Measurements from ENCODE around the gene PDLIM3. TPM values are rescaled to one million over a fixed set of nuclear protein-coding genes. Genes with fewer than 3 reads are reported as not detected.
A peak's percentile ranks its signal among the peaks of the same experiment; 100 is the strongest.
"Not testable (repeated sequence)": the region's sequence is repeated elsewhere in the genome, so short reads cannot be mapped to it uniquely, and the experiment has no call there.

The PDLIM3 gene
- total RNA-seq, 1 donor from 2014 or later, result 123 TPM

DNA sequence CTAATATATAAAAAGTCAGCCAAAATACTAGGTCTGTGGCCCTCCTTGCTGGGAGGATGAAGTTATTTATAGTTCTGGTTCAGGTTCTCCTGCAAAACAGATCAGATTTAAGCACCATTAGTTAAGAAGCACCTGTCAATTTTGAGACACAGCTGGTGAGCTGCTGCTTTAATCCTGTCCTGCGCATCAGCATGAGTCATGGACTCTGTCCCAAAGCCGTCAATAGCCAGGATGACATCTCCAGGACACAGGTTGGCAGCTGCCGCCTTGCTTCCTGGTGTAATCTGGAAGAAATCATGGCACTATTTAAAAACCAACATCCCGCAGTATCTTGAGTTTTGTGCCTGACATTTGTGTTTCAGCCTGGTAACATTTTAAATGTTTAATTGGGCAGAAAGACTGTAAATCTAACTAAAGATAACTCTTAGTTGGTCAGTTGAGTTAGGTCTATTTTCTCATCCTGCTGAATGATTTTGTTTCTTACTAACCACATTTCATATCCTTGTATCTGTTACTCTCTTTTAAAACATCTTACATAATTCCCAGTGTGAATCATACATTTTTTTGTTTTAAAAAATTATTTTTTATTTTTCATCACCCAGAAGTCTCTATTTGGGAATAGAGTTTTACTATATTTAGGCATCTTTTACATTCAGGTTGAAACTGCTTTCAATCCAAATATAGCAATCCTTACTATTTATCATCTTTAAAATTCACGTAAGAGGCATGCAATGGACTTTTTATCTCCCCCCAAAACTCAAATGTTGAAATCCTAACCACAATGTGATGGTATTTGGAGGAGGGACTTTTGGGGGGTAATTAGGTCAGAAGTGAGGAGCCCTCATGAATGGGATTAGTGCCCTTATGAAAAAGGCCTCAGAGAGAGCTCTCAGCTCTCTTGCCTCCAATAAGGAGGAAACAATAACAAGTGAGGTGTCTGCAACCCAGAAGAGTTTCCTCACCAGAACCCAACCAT, 10.1 kb downstream of the PDLIM3 start:
- intact Hi-C loops (cut with micrococcal nuclease), result no loop called here
- DNase-seq (no peak), ATAC-seq (peak; percentile 47)

DNA sequence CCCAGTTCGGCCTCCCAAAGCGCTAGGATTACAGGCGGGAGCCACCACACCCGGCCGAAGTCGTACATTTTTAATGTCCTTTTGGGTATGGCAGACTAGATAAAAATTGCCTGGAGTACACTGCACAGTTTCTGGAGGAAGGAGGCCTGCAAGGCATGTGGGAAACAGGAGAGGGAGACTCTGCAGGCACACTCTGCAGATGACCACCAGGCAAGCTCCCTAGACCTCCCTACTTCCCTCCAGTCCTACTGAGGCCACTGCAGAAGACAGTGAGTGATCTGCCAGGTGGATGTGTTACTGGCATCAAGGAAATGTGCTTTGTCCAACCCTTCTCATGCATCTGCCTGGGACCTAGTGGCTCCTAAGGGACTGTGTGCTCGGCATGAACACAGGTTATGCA, 11.4 kb downstream of the PDLIM3 start:
- no peak for DNase-seq
- intact Hi-C loops (cut with micrococcal nuclease), result no loop called here
- ATAC-seq, result peak; percentile 39

DNA sequence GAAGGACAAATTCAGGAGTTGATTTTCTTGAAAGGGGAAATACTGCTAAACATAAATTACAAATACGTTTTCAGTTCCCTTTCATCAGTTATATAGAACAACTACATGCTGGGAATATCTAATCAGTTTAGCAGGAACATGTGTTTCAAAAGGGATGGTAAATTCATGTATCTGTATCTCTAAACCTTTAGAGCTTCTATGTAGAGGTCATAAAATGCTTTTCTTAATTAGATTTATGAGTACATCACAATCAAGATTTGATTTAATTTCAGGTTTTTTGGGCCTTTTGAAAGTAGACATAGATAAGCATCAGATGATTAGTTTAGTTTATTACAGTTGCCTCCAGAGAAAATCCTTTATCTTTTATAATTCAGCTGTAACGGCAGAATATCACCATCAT, 12.9 kb downstream of the PDLIM3 start:
- intact Hi-C loops (cut with micrococcal nuclease), result no loop called here
- ATAC-seq (no peak), DNase-seq (no peak)

GRCh38 chr4:185520119-185520518, 15.2 kb downstream of the PDLIM3 start:
- intact Hi-C loops (cut with micrococcal nuclease), result no loop called here
- DNase-seq (no peak), ATAC-seq (peak; percentile 72)

GRCh38 chr4:185518494-185518893, 16.8 kb downstream of the PDLIM3 start:
- DNase-seq (no peak), ATAC-seq (no peak)
- intact Hi-C loops (cut with micrococcal nuclease), result no loop called here

DNA sequence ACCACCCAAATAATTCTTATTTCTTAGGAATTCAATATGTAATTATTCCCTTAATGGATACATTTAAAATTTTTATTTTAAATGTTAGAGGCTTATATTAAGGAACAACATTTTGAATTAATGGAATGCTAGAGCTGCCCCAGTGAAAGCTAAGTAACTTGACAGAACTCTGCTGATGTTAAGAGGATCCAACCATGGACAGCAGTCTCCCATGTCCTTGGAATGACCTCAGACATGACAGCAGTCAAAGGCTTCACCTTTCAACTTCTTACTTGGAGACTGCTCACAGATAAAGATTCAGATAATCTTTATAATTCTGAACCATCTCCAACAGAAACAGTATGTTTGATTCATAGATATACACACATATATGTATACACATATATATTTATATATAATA, 17.2 kb downstream of the PDLIM3 start:
- DNase-seq (no peak), ATAC-seq (no peak)
- intact Hi-C loops (cut with micrococcal nuclease), result no loop called here

DNA sequence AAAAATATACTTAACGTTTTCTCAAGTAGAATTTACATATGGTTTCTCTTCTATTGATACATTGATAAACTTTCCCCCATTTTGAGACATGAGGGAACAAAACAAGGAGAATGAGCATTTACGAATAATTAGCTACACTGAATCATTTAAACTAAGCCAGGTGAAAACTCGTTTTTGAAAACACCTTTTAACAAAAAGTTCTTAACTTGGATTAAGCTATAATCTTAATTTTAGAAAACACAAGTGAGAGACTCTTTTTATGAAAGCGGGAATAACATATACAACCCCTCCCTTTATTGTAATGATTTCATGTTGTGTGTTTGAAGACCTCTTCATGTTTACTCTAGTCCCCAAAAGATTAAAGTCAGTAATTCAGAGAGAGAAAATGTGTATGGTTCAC, 20.1 kb downstream of the PDLIM3 start:
- ATAC-seq (no peak), DNase-seq (no peak)
- intact Hi-C loops (cut with micrococcal nuclease), result no loop called here

DNA sequence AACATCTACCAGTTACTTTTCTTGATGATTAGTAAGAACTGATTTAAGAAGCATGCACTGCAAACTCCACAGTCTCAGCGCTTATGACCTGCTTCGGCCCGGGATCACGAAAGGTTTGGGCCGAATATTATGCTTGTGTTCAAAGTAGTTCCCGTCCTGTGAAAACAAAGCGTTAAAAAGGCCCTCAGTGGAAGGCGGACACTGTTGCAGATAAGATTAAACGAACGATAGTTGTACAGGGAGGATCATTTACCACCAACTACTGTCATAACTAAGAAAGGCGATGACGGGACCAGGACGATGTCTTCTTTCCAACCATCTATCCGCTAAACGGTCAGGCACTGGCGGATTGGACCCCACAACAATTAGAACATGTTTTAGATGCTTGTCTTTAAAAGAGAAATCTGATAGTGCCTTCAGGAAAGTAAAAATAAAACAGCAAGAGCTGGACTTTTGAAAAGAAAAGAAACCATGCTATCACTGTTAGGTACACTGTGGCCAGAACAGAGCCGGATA, 21.1 kb downstream of the PDLIM3 start:
- intact Hi-C loops (cut with micrococcal nuclease), result no loop called here
- DNase-seq, result no peak
- peak; percentile 30 for ATAC-seq

DNA sequence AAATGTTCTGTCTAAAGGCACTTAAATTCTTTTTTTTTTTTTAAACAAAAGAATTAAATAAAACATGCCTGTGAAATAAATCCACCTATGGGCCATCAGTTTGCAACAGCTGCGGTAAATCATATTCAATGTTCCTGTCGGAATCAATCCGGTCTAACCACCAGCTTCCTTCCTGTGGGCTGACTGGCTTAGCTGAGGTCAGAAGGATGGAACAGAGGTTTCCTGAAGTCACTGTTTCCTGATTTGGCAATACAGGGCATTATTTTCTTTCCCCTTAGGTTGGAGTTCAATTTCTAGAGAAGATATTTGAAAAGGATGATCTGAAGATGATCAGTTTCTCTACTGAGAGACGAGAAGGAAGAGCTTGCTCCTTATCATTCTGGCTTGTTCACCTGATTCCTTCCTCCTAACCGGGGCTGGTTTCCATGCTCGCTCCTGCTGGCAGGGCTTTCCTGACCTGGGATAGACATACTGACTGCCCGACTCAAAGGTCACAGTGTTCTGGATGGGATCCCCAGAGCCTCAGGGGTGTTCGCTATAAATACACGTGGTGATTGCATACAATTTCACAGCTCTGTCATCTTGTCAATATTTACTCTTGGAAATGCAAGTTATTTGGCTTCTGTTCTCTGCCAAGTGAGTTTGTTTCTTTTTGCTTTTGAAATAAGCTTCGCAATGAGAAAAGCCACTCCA, 21.7 kb downstream of the PDLIM3 start:
- DNase-seq, result peak; percentile 58
- intact Hi-C loops (cut with micrococcal nuclease), result no loop called here
- ATAC-seq, result peak; percentile 91

GRCh38 chr4:185512516-185512915, 22.8 kb downstream of the PDLIM3 start:
- intact Hi-C loops (cut with micrococcal nuclease), result no loop called here
- no peak for DNase-seq
- no peak for ATAC-seq

- ATAC-seq; DNase-seq; intact Hi-C loops (cut with micrococcal nuclease): not testable (repeated sequence)
Observed at GRCh38 chr4:185511243-185511642, 24.1 kb downstream of the PDLIM3 start.

- ATAC-seq, result no peak
- no peak for DNase-seq
- intact Hi-C loops (cut with micrococcal nuclease), result no loop called here
Observed at GRCh38 chr4:185510806-185511205, 24.5 kb downstream of the PDLIM3 start.

GRCh38 chr4:185508181-185508580, 27.1 kb downstream of the PDLIM3 start:
- no peak for DNase-seq
- ATAC-seq, result no peak
- intact Hi-C loops (cut with micrococcal nuclease), result no loop called here

DNA sequence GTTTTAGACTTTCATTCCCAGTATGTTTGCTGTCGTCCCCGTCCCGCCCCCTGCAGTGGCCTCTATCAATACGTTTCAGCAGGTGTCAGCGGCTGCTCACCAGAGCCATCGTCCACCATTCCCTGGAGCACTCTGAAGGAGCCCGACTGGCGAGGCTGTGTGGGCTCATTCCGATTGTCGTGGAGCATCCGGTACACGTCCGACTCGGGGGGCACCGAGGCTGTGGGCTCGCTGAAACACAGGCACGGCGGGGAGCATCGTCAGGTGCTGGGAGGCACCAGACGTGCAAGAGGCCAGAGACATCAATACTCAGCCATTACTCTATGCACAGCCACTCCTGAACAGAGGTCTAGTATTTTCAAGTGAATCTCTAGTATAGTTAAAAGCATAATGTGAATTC, 28.9 kb downstream of the PDLIM3 start:
- intact Hi-C loops (cut with micrococcal nuclease), result no loop called here
- DNase-seq, result no peak
- no peak for ATAC-seq

- intact Hi-C loops (cut with micrococcal nuclease), result no loop called here
- ATAC-seq, result peak; percentile 93
- DNase-seq, result peak; percentile 89
Observed at GRCh38 chr4:185504098-185505047, 30.9 kb downstream of the PDLIM3 start.

GRCh38 chr4:185502386-185502785, 32.9 kb downstream of the PDLIM3 start:
- intact Hi-C loops (cut with micrococcal nuclease), result no loop called here
- DNase-seq (no peak), ATAC-seq (no peak)

- intact Hi-C loops (cut with micrococcal nuclease), result no loop called here
- no peak for DNase-seq
- no peak for ATAC-seq
Observed at GRCh38 chr4:185500576-185500975, 34.7 kb downstream of the PDLIM3 start.

- intact Hi-C loops (cut with micrococcal nuclease), result no loop called here
- no peak for ATAC-seq
- no peak for DNase-seq
Observed at GRCh38 chr4:185500035-185500434, 35.3 kb downstream of the PDLIM3 start.

GRCh38 chr4:185488650-185489049, 46.7 kb downstream of the PDLIM3 start:
- DNase-seq, result no peak
- ATAC-seq, result no peak
- intact Hi-C loops (cut with micrococcal nuclease), result no loop called here

Measured in left ventricle myocardium superior (tissue), 1 donor.